Fibroblast of the aortic adventitia (primary cell): Measurements from ENCODE around the gene TNFSF15. TPM values are rescaled to one million over a fixed set of nuclear protein-coding genes. Genes with fewer than 3 reads are reported as not detected.

ENCODE experiments used
- DNase-seq: peaks from one replicate; pipeline ENCODE4 v3.0.0-alpha.2; 2010; ENCODE audit warnings: low read depth
- H3K4me3 ChIP-seq: 2 replicates; pipeline ENCODE4 v1.5.1; 2011; ENCODE audit warnings: low read depth, mild to moderate bottlenecking, control low read depth, low read length, moderate library complexity
- CTCF ChIP-seq: IDR thresholded peaks from 2 replicates; pipeline ENCODE4 v1.5.1; 2011; ENCODE audit warnings: mild to moderate bottlenecking, low read length, control low read depth, inconsistent platforms; ENCODE audit not compliant: insufficient read depth
- total RNA-seq: library from RNA; depleted of rRNA; stranded (reverse); fragments of >200 nt; gene quantifications from 2 replicates; pipeline ENCODE4 v1.2.3, GENCODE V29; 2012; ENCODE audit warnings: low replicate concordance

Gene TNFSF15
- total RNA-seq, 1 donor: 2.4 TPM

GRCh38 chr9:114836769-114837168 lies 30.9 kb upstream of the TNFSF15 start:
- H3K4me3 ChIP-seq: no peak overlapping the region
- no peak for DNase-seq
- no peak for TF ChIP-seq CTCF

DNA sequence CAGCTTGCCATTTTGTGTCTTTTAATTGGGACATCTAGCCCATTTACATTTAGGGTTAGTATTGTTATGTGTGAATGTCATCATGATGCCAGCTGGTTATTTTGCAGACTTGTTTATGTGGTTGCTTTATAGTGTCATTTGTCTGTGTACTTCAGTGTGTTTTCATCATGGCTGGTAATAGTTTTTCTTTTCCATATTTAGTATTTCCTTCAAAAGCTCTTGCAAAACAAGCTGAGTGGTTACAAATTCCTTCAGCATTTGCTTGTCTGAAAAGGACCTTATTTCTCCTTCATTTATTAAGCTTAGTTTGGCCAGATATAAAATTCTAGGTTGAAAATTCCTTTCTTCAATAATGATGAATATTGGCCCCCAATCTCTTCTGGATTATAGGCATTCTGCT lies 28.5 kb upstream of the TNFSF15 start:
- TF ChIP-seq CTCF: no peak
- no peak for DNase-seq

DNA sequence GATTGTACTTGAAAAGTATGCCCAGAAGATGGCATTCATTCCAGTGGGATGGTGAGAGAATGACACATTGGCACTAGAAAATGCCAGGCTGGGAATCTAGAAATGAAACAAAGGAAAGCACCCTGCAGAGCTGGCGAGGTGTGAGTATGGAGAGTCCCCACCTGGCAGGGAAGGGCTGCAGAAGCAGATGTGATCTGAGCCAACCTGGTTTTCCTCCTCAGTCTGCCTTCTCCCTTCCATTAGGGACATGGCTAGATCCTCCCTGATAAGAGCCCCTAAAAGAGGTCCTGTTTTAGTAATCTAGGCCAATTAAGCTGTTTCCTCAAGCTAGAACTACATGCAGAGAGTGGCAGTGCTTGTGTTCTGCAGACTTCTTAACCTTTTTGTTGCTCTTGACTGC lies 24.7 kb upstream of the TNFSF15 start:
- no peak for DNase-seq
- no peak for TF ChIP-seq CTCF

More for the DNA sequence above, 28.5 kb upstream of the TNFSF15 start:
- no peak overlapping the region for H3K4me3 ChIP-seq

GRCh38 chr9:114829574-114830440 lies 24.0 kb upstream of the TNFSF15 start:
- no peak for TF ChIP-seq CTCF
- DNase-seq: no peak
- H3K4me3 ChIP-seq: no peak overlapping the region

More for the DNA sequence above, 24.7 kb upstream of the TNFSF15 start:
- no peak overlapping the region for H3K4me3 ChIP-seq

GRCh38 chr9:114828303-114828650 lies 22.4 kb upstream of the TNFSF15 start:
- no peak for TF ChIP-seq CTCF
- H3K4me3 ChIP-seq: no peak overlapping the region
- no peak for DNase-seq

GRCh38 chr9:114827641-114828302 lies 21.9 kb upstream of the TNFSF15 start:
- H3K4me3 ChIP-seq: no peak overlapping the region
- no peak for DNase-seq
- no peak for TF ChIP-seq CTCF
